ENCODE measurements around the gene MST1.

GRCh38 chr3:49641921-49642707 is 47.2 kb downstream of the MST1 start:
- TF ChIP-seq RAD21 (IDR thresholded peaks at IDR 0.05; ENCODE audit: low read depth) (no peak), YY1 (IDR thresholded peaks at IDR 0.05; ENCODE audit: low read depth) (no peak), REST (IDR thresholded peaks at IDR 0.05; ENCODE audit: low read depth) (no peak), TAF1 (IDR thresholded peaks at IDR 0.05; ENCODE audit: low read depth) (no peak), EP300 (IDR thresholded peaks at IDR 0.05; ENCODE audit: borderline replicate concordance) (no peak)

All from Ishikawa (cell line).